Trophoblast cell (in vitro differentiated cells and primary cell): Measurements from ENCODE around the gene HK2.

Source experiments
- DNase-seq, 2 donors: peaks; one replicate each; pipeline ENCODE4 v3.0.0-alpha.2; 2016
- H2AFZ ChIP-seq: 2 replicates; pipeline ENCODE4 v1.6.1; 2013; ENCODE audit warnings: low read length, moderate library complexity, mild to moderate bottlenecking; ENCODE audit not compliant: insufficient read depth, poor library complexity
- H2AK5ac ChIP-seq: 2 replicates; pipeline ENCODE4 v1.6.1; 2013; ENCODE audit warnings: mild to moderate bottlenecking, low read length
- H2BK120ac ChIP-seq: 2 replicates; pipeline ENCODE4 v1.6.1; 2013; ENCODE audit warnings: low read length, mild to moderate bottlenecking, moderate library complexity; ENCODE audit not compliant: insufficient read depth, poor library complexity
- H2BK12ac ChIP-seq: 2 replicates; pipeline ENCODE4 v1.6.1; 2013; ENCODE audit warnings: mild to moderate bottlenecking, low read length, moderate library complexity
- H2BK5ac ChIP-seq: 2 replicates; pipeline ENCODE4 v1.6.1; 2013; ENCODE audit warnings: low read length, low read depth, moderate library complexity, mild to moderate bottlenecking; ENCODE audit not compliant: poor library complexity
- H3K14ac ChIP-seq: 2 replicates; pipeline ENCODE4 v1.6.1; 2013; ENCODE audit warnings: mild to moderate bottlenecking, low read length
- H3K18ac ChIP-seq: 2 replicates; pipeline ENCODE4 v1.6.1; 2013; ENCODE audit warnings: mild to moderate bottlenecking, low read length
- H3K23ac ChIP-seq: 2 replicates; pipeline ENCODE4 v1.6.1; 2013; ENCODE audit warnings: low read length
- H3K27ac ChIP-seq: 2 replicates; pipeline ENCODE4 v1.5.1; 2013; ENCODE audit warnings: low read depth, mild to moderate bottlenecking, inconsistent platforms, low read length, moderate library complexity
- H3K27me3 ChIP-seq: 2 replicates; pipeline ENCODE4 v1.6.1; 2013; ENCODE audit warnings: inconsistent platforms, mild to moderate bottlenecking, low read length, moderate library complexity; ENCODE audit not compliant: insufficient read depth
- H3K36me3 ChIP-seq, 2 experiments: 1 replicate in 1 of 2; 2 replicates in 1 of 2; pipeline ENCODE4 v1.6.1; 2013; ENCODE audit warnings: low read length in 2 of 2, mild to moderate bottlenecking in 2 of 2, moderate library complexity in 1 of 2; ENCODE audit not compliant: insufficient read depth in 2 of 2, control insufficient read depth in 1 of 2
- H3K4ac ChIP-seq: 2 replicates; pipeline ENCODE4 v1.6.1; 2013; ENCODE audit warnings: low read depth, mild to moderate bottlenecking, low read length, moderate library complexity
- H3K4me1 ChIP-seq, 2 experiments: 1 replicate in 1 of 2; 2 replicates in 1 of 2; pipeline ENCODE4 v1.6.1; 2013; ENCODE audit warnings: low read length in 2 of 2, mild to moderate bottlenecking in 2 of 2, moderate library complexity in 1 of 2; ENCODE audit not compliant: insufficient read depth in 2 of 2, control insufficient read depth in 1 of 2
- H3K4me2 ChIP-seq: 2 replicates; pipeline ENCODE4 v1.6.1; 2013; ENCODE audit warnings: inconsistent platforms, mild to moderate bottlenecking, low read length, moderate library complexity
- H3K4me3 ChIP-seq: 2 replicates; pipeline ENCODE4 v1.5.1; 2013; ENCODE audit warnings: mild to moderate bottlenecking, low read depth, low read length, inconsistent platforms
- H3K79me1 ChIP-seq: one replicate; pipeline ENCODE4 v1.6.1; 2013; ENCODE audit warnings: low read length
- H3K79me2 ChIP-seq: 2 replicates; pipeline ENCODE4 v1.6.1; 2013; ENCODE audit warnings: low read length, mild to moderate bottlenecking; ENCODE audit not compliant: control insufficient read depth, insufficient read depth, poor library complexity
- H3K9ac ChIP-seq: 2 replicates; pipeline ENCODE4 v1.6.1; 2013; ENCODE audit warnings: mild to moderate bottlenecking, low read length
- H3K9me3 ChIP-seq: 2 replicates; pipeline ENCODE4 v1.6.1; 2013; ENCODE audit warnings: low read depth, mild to moderate bottlenecking, control low read depth, inconsistent platforms, low read length; ENCODE audit not compliant: insufficient read depth
- H4K12ac ChIP-seq: 2 replicates; pipeline ENCODE4 v1.6.1; 2013; ENCODE audit warnings: low read depth, mild to moderate bottlenecking, low read length, moderate library complexity
- H4K8ac ChIP-seq: 2 replicates; pipeline ENCODE4 v1.6.1; 2013; ENCODE audit warnings: low read depth, mild to moderate bottlenecking, low read length, moderate library complexity
- H4K91ac ChIP-seq: one replicate; pipeline ENCODE4 v1.6.1; 2013; ENCODE audit warnings: low read depth, mild to moderate bottlenecking, low read length, moderate library complexity
- WGBS: extraction: QIAGEN DNeasy Blood & Tissue Kit; methylation state at CpG from one replicate; pipeline ENCODE4 v1.1.7; 2013; ENCODE audit warnings: missing lambda C conversion rate; ENCODE audit not compliant: insufficient read length, insufficient coverage; ENCODE audit errors: extremely low coverage; 5-methylcytosine and 5-hydroxymethylcytosine counted together

The HK2 gene

DNA sequence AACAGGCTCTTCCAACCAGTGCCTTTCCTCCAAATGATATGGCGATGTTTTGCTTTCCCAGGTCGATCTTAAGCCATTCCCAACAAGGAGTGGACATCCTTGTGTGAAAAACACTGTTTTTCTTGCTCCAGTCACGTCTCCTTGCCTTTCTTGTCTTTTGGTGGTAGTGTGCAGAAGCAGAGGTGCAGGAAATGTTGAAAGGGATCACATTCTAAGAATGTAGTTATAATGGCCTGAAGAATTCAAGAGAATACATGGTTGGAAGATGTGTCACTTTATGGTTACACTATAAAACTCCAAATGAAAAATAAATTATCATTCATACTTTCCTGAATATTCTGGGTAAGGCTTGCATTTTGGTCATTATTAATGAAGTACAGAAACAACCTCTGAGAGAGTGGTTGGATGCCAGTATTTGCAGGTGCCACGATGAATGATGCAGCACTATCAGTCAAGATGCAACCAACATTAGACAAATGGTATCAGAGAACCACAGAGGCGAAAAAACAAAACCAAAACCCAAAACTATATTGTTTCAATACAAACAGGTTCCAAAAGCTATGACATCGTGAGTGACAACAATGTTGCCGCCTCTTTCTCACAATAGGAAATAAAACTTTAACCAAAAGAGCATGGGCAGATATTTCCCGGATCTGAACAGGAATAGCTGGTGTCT is 97.0 kb downstream of the HK2 start:
- H2AFZ ChIP-seq, result no peak overlapping the region
- H3K27ac ChIP-seq, result no peak overlapping the region
- no peak overlapping the region for H2BK5ac ChIP-seq
- H4K12ac ChIP-seq, result no peak overlapping the region
- no peaks in the 10 kb centered on the region for H3K79me1 ChIP-seq
- no peak overlapping the region for H3K4me2 ChIP-seq
- H3K9ac ChIP-seq, result no peak overlapping the region
- no peak overlapping the region for H4K91ac ChIP-seq
- no CpG with 5 or more reads among the region's 8 CpGs for WGBS
- H2BK120ac ChIP-seq, result no peak overlapping the region
- H3K4me3 ChIP-seq, result no peak overlapping the region
- H3K27me3 ChIP-seq, result no peaks in the 10 kb centered on the region
- H3K4ac ChIP-seq, result no peak overlapping the region
- no peak overlapping the region for H3K18ac ChIP-seq
- no peak overlapping the region for H3K23ac ChIP-seq
- H3K79me2 ChIP-seq, result no peaks in the 10 kb centered on the region
- no peak overlapping the region for H2AK5ac ChIP-seq
- H3K9me3 ChIP-seq, result peaks cover 5% of the 10 kb centered on the region
- no peaks in the 10 kb centered on the region for H3K4me1 ChIP-seq
- no peaks in the 10 kb centered on the region for H3K36me3 ChIP-seq
- H4K8ac ChIP-seq, result no peak overlapping the region
- no peak for DNase-seq
- H3K14ac ChIP-seq, result no peak overlapping the region
- no peak overlapping the region for H2BK12ac ChIP-seq

DNA sequence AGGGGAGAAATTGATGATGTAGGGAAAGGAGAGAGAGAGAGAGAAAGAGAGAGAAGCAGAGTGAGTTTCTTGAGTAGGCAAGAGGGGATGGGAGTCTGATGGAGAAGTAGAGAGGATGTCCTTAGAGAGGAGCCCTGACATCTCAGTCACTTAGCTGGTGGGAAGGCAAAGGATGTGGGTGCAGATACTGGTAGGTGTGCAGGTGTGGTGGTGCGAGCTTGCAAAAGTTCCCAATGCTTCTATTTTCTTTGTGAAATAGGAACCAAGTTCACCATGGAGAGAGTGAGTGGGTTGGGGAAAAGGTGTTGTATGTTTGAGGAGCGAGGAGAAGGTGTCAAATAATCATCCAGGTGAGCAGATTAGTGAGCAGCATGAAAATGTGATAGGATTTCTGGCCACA is 98.0 kb downstream of the HK2 start:
- no peaks in the 10 kb centered on the region for H3K4me1 ChIP-seq
- H4K8ac ChIP-seq, result no peak overlapping the region
- H3K27me3 ChIP-seq, result no peaks in the 10 kb centered on the region
- no peak for DNase-seq
- no peak overlapping the region for H2AK5ac ChIP-seq
- H4K12ac ChIP-seq, result no peak overlapping the region
- H2AFZ ChIP-seq, result no peak overlapping the region
- peaks cover 5% of the 10 kb centered on the region for H3K9me3 ChIP-seq
- H3K27ac ChIP-seq, result no peak overlapping the region
- H3K4me3 ChIP-seq, result no peak overlapping the region
- H3K4ac ChIP-seq, result no peak overlapping the region
- no peak overlapping the region for H3K23ac ChIP-seq
- H3K14ac ChIP-seq, result no peak overlapping the region
- H3K18ac ChIP-seq, result no peak overlapping the region
- H2BK120ac ChIP-seq, result no peak overlapping the region
- H3K9ac ChIP-seq, result no peak overlapping the region
- H3K79me1 ChIP-seq, result no peaks in the 10 kb centered on the region
- H4K91ac ChIP-seq, result no peak overlapping the region
- no peaks in the 10 kb centered on the region for H3K79me2 ChIP-seq
- no peak overlapping the region for H2BK5ac ChIP-seq
- no peak overlapping the region for H2BK12ac ChIP-seq
- no peaks in the 10 kb centered on the region for H3K36me3 ChIP-seq
- H3K4me2 ChIP-seq, result no peak overlapping the region
- 100% methylated on average over 1 of the region's 2 CpGs for WGBS

DNA sequence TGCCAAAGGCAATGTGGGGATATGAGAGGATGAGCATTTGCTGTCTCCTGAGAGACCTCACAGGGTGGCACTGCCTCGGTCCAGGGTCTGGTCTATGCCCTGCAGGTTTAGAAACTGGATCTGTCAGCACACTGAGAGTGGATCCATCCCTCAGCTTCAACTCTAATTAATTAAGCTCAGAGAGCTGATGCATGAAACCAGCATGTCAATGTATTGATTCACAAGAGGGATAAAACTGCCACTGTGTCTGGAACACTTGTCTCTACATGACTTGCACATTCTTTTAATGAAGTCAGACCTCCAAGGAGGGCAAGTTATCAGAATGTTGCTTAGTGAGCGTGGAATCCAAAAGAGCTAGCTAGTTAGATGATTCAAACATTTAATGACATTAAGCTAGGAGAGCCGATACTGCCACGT is 102.1 kb downstream of the HK2 start:
- Histone ChIP-seq H2BK5ac (no peak overlapping the region), H3K27me3 (no peaks in the 10 kb centered on the region), H3K4me2 (no peak overlapping the region), H3K36me3 (no peaks in the 10 kb centered on the region), H3K79me1 (no peaks in the 10 kb centered on the region), H3K23ac (no peak overlapping the region), H2BK120ac (no peak overlapping the region), H4K91ac (no peak overlapping the region), H3K27ac (no peak overlapping the region), H3K4me1 (no peaks in the 10 kb centered on the region), H3K18ac (no peak overlapping the region), H2AFZ (no peak overlapping the region), H3K9me3 (peaks cover 2% of the 10 kb centered on the region), H3K14ac (no peak overlapping the region), H4K8ac (no peak overlapping the region), H3K9ac (no peak overlapping the region), H3K79me2 (no peaks in the 10 kb centered on the region), H4K12ac (no peak overlapping the region), H3K4me3 (no peak overlapping the region), H2AK5ac (no peak overlapping the region), H3K4ac (no peak overlapping the region), H2BK12ac (no peak overlapping the region)
- WGBS, result no CpG with 5 or more reads among the region's 4 CpGs
- no peak for DNase-seq

DNA sequence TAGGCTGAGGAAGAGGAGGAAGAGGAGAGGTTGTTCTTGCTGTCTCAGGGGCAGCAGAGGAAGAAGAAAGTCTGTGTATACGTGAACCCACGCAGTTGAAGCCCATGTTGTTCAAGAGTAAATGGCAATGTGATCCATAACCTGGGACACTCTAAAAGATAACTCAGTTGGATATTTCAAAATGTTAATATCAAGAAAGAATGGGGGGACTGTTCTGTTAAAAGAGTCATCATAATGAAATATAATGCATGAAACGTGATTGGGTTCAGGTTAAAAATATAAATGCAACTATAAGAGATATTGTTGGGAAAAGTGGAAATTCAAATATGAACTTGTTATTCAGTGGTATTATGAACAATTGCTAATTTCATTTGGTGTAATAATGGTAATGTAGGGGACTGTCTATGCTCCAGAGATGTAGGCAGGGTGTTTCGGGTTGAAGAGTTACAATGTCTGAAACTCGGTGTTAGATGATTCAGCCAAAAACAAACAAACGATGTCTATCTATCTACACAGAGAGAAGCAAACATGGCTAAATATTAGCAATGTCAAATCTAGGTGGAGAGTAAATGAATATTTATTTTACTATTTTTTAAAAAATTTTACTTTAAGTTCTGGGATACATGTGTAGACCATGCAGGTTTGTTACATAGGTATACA is 103.4 kb downstream of the HK2 start:
- no peak overlapping the region for H3K18ac ChIP-seq
- no peaks in the 10 kb centered on the region for H3K79me2 ChIP-seq
- H3K27ac ChIP-seq, result no peak overlapping the region
- no peak overlapping the region for H2BK5ac ChIP-seq
- no peak overlapping the region for H3K23ac ChIP-seq
- no peak overlapping the region for H4K12ac ChIP-seq
- no peak overlapping the region for H2BK120ac ChIP-seq
- no CpG with 5 or more reads among the region's 6 CpGs for WGBS
- H2AFZ ChIP-seq, result no peak overlapping the region
- no peak overlapping the region for H3K4me2 ChIP-seq
- H2BK12ac ChIP-seq, result no peak overlapping the region
- H3K79me1 ChIP-seq, result no peaks in the 10 kb centered on the region
- DNase-seq, result no peak
- H3K14ac ChIP-seq, result no peak overlapping the region
- no peaks in the 10 kb centered on the region for H3K36me3 ChIP-seq
- H3K27me3 ChIP-seq, result no peaks in the 10 kb centered on the region
- no peak overlapping the region for H3K4ac ChIP-seq
- H3K4me1 ChIP-seq, result peaks cover 0 to 2% of the 10 kb centered on the region in 2 experiments
- no peak overlapping the region for H4K8ac ChIP-seq
- H3K9me3 ChIP-seq, result peaks cover 2% of the 10 kb centered on the region
- H2AK5ac ChIP-seq, result no peak overlapping the region
- H3K9ac ChIP-seq, result no peak overlapping the region
- H3K4me3 ChIP-seq, result no peak overlapping the region
- no peak overlapping the region for H4K91ac ChIP-seq
